H9 (cell line): Measurements from ENCODE around the gene FJX1. TPM values are rescaled to one million over a fixed set of nuclear protein-coding genes. Genes with fewer than 3 reads are reported as not detected.

Source experiments
- DNase-seq: peaks from one replicate; pipeline ENCODE4 v3.0.0-alpha.2; 2017
- H2AFZ ChIP-seq: one replicate; pipeline ENCODE4 v1.6.1; 2013; ENCODE audit warnings: mild to moderate bottlenecking, low read length, control low read depth, moderate library complexity
- H2AK5ac ChIP-seq: 2 replicates; pipeline ENCODE4 v1.6.1; 2013; ENCODE audit warnings: low read length, control low read depth, mixed read lengths; ENCODE audit not compliant: insufficient read length
- H2BK120ac ChIP-seq: one replicate; pipeline ENCODE4 v1.6.1; 2013; ENCODE audit warnings: low read depth, mild to moderate bottlenecking, low read length, control low read depth, inconsistent platforms; ENCODE audit not compliant: poor library complexity, severe bottlenecking
- H2BK12ac ChIP-seq: 2 replicates; pipeline ENCODE4 v1.6.1; 2013; ENCODE audit warnings: low read length, control low read depth, mixed read lengths, low read depth; ENCODE audit not compliant: insufficient read length
- H2BK15ac ChIP-seq: 2 replicates; pipeline ENCODE4 v1.6.1; 2013; ENCODE audit warnings: low read depth, low read length, control low read depth
- H2BK20ac ChIP-seq: one replicate; pipeline ENCODE4 v1.6.1; 2013; ENCODE audit warnings: low read depth, mild to moderate bottlenecking, low read length, control low read depth, inconsistent platforms; ENCODE audit not compliant: poor library complexity, severe bottlenecking
- H2BK5ac ChIP-seq: 2 replicates; pipeline ENCODE4 v1.6.1; 2013; ENCODE audit warnings: low read length, control low read depth, mixed read lengths; ENCODE audit not compliant: insufficient read length
- H3K14ac ChIP-seq: 2 replicates; pipeline ENCODE4 v1.6.1; 2013; ENCODE audit warnings: low read length, control low read depth; ENCODE audit not compliant: insufficient read depth
- H3K18ac ChIP-seq: 2 replicates; pipeline ENCODE4 v1.6.1; 2013; ENCODE audit warnings: low read depth, mild to moderate bottlenecking, mixed read lengths, low read length, control low read depth; ENCODE audit not compliant: insufficient read length
- H3K23ac ChIP-seq: 2 replicates; pipeline ENCODE4 v1.6.1; 2013; ENCODE audit warnings: low read length, control low read depth, mixed read lengths, low read depth; ENCODE audit not compliant: insufficient read length
- H3K23me2 ChIP-seq: 2 replicates; pipeline ENCODE4 v1.6.1; 2013; ENCODE audit warnings: low read depth, mild to moderate bottlenecking, mixed read lengths, low read length, control low read depth; ENCODE audit not compliant: insufficient read length, poor library complexity, severe bottlenecking
- H3K27ac ChIP-seq: 2 replicates; pipeline ENCODE4 v1.5.1; 2013; ENCODE audit warnings: low read length, control low read depth, mixed read lengths, low read depth; ENCODE audit not compliant: insufficient read length
- H3K27me3 ChIP-seq: 2 replicates; pipeline ENCODE4 v1.6.1; 2013; ENCODE audit warnings: low read length, control low read depth, inconsistent platforms; ENCODE audit not compliant: insufficient read depth
- H3K4ac ChIP-seq: 2 replicates; pipeline ENCODE4 v1.6.1; 2013; ENCODE audit warnings: low read depth, mild to moderate bottlenecking, control low read depth, inconsistent platforms, low read length, moderate library complexity
- H3K4me1 ChIP-seq: 2 replicates; pipeline ENCODE4 v1.6.1; 2013; ENCODE audit warnings: low read length, control low read depth, inconsistent platforms; ENCODE audit not compliant: insufficient read depth
- H3K4me2 ChIP-seq: 2 replicates; pipeline ENCODE4 v1.6.1; 2013; ENCODE audit warnings: low read length, control low read depth, mixed read lengths; ENCODE audit not compliant: insufficient read length, insufficient read depth
- H3K56ac ChIP-seq: 2 replicates; pipeline ENCODE4 v1.6.1; 2013; ENCODE audit warnings: low read depth, mild to moderate bottlenecking, mixed read lengths, low read length, control low read depth; ENCODE audit not compliant: insufficient read length
- H3K79me1 ChIP-seq: 2 replicates; pipeline ENCODE4 v1.6.1; 2013; ENCODE audit warnings: low read depth, mild to moderate bottlenecking, moderate library complexity, low read length, control low read depth, inconsistent platforms; ENCODE audit not compliant: insufficient read depth, poor library complexity, severe bottlenecking
- H3K79me2 ChIP-seq: 2 replicates; pipeline ENCODE4 v1.6.1; 2013; ENCODE audit warnings: low read length, control low read depth, inconsistent platforms; ENCODE audit not compliant: insufficient read depth
- H3K9ac ChIP-seq: 2 replicates; pipeline ENCODE4 v1.6.1; 2013; ENCODE audit warnings: low read length, control low read depth, mixed read lengths; ENCODE audit not compliant: insufficient read length; ENCODE audit errors: extremely low read depth
- H3K9me3 ChIP-seq: one replicate; pipeline ENCODE4 v1.6.1; 2013; ENCODE audit warnings: low read depth, low read length, inconsistent platforms; ENCODE audit not compliant: control insufficient read depth
- H3T11ph ChIP-seq: one replicate; pipeline ENCODE4 v1.6.1; 2013; ENCODE audit warnings: mild to moderate bottlenecking, low read length, control low read depth, inconsistent platforms
- H4K20me1 ChIP-seq: one replicate; pipeline ENCODE4 v1.6.1; 2013; ENCODE audit not compliant: control insufficient read depth, insufficient read length, insufficient read depth
- H4K5ac ChIP-seq: 2 replicates; pipeline ENCODE4 v1.6.1; 2013; ENCODE audit warnings: low read depth, mild to moderate bottlenecking, mixed read lengths, low read length, control low read depth; ENCODE audit not compliant: insufficient read length
- H4K8ac ChIP-seq: replicated peaks from 2 replicates; pipeline ENCODE4 v1.6.1; 2013; ENCODE audit warnings: low read length, control low read depth, mixed read lengths, low read depth; ENCODE audit not compliant: insufficient read length
- H4K91ac ChIP-seq: 2 replicates; pipeline ENCODE4 v1.6.1; 2013; ENCODE audit warnings: low read depth, mild to moderate bottlenecking, moderate library complexity, mixed read lengths, low read length, control low read depth; ENCODE audit not compliant: insufficient read length
- H3K27ac Mint-ChIP-seq, 3 experiments: 2 replicates in 2 of 3; 3 replicates in 1 of 3; pipeline ENCODE4 v1.8.0; 2020 to 2021; ENCODE audit warnings: mixed read lengths in 3 of 3, mild to moderate bottlenecking in 1 of 3, moderate library complexity in 1 of 3
- H3K27me3 Mint-ChIP-seq: 2 replicates; pipeline ENCODE4 v1.8.0; 2021; ENCODE audit warnings: low read depth, mild to moderate bottlenecking, moderate library complexity, mixed read lengths
- H3K36me3 Mint-ChIP-seq, 3 experiments: 2 replicates in 2 of 3; 3 replicates in 1 of 3; pipeline ENCODE4 v1.8.0; 2020 to 2021; ENCODE audit warnings: low read depth in 3 of 3, mixed read lengths in 3 of 3; ENCODE audit not compliant: insufficient read depth in 1 of 3
- H3K4me1 Mint-ChIP-seq, 2 experiments: 2 replicates each; pipeline ENCODE4 v1.8.0; 2020; ENCODE audit warnings: mixed read lengths in 2 of 2
- H3K4me3 Mint-ChIP-seq, 2 experiments: 2 replicates in 1 of 2; 3 replicates in 1 of 2; pipeline ENCODE4 v1.8.0; 2020 to 2021; ENCODE audit warnings: mild to moderate bottlenecking in 2 of 2, mixed read lengths in 2 of 2, moderate library complexity in 1 of 2
- H3K9me3 Mint-ChIP-seq, 2 experiments: 2 replicates in 1 of 2; 3 replicates in 1 of 2; pipeline ENCODE4 v1.8.0; 2020; ENCODE audit warnings: mild to moderate bottlenecking in 2 of 2, mixed read lengths in 2 of 2, moderate library complexity in 1 of 2
- WGBS: extraction: QIAGEN DNeasy Blood & Tissue Kit; methylation state at CpG from one replicate; pipeline ENCODE4 v1.1.7; 2013; ENCODE audit warnings: missing lambda C conversion rate, low lambda C conversion rate, mixed read lengths; ENCODE audit not compliant: insufficient read length; ENCODE audit errors: extremely low coverage; 5-methylcytosine and 5-hydroxymethylcytosine counted together
- total RNA-seq: library from RNA; stranded (reverse); gene quantifications from 2 replicates; pipeline ENCODE4 v1.2.1, GENCODE V29; 2021
- TF ChIP-seq, protein P1 (sequence below): fragments of 200-600 bp; sonication (generic); conservative IDR thresholded peaks from 3 replicates; pipeline ENCODE4 v1.8.0; 2021; ENCODE audit warnings: antibody characterized with exemption, mild to moderate bottlenecking

FJX1 gene
- total RNA-seq, 1 experiment from 2014 or later: 11.5 TPM

DNA sequence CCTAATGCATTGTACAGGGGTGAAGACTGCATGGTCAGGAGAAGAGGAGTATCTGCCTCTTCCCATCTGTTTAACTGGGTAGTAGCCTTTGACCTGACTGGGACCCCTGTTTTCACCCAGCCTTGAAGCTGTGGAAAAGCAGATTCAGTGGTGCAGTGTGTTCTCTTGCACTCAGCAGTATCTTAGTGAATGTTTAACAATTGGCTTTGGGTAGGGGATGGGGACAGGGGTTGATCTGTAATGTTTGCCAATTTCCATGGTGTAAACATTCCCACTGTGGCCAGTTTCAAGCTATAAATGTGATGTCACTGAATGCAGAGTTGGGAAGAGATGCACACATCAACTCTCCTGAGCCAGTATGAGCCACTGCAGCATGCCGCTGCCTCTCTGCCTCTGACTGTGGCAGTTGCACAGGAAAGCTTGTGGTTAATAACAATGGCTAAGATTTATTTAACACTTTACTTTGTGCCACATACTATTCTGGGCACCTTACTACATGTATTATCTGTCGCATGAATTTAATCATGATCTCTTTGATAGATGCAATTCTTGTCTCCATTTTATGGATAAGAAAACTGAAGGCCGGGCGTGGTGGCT is 15.7 kb downstream of the FJX1 start:
- no peak overlapping the region for H3K14ac ChIP-seq
- peaks cover 18% of the 10 kb centered on the region for H3K27me3 Mint-ChIP-seq
- no peak overlapping the region for H2BK12ac ChIP-seq
- H2BK120ac ChIP-seq: no peak overlapping the region
- TF ChIP-seq, protein P1, sequence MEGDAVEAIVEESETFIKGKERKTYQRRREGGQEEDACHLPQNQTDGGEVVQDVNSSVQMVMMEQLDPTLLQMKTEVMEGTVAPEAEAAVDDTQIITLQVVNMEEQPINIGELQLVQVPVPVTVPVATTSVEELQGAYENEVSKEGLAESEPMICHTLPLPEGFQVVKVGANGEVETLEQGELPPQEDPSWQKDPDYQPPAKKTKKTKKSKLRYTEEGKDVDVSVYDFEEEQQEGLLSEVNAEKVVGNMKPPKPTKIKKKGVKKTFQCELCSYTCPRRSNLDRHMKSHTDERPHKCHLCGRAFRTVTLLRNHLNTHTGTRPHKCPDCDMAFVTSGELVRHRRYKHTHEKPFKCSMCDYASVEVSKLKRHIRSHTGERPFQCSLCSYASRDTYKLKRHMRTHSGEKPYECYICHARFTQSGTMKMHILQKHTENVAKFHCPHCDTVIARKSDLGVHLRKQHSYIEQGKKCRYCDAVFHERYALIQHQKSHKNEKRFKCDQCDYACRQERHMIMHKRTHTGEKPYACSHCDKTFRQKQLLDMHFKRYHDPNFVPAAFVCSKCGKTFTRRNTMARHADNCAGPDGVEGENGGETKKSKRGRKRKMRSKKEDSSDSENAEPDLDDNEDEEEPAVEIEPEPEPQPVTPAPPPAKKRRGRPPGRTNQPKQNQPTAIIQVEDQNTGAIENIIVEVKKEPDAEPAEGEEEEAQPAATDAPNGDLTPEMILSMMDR: no peak
- no peaks in the 10 kb centered on the region for H3K79me1 ChIP-seq
- H3K23me2 ChIP-seq: no peaks in the 10 kb centered on the region
- H3K4ac ChIP-seq: no peak overlapping the region
- no peak overlapping the region for H3K56ac ChIP-seq
- no peak overlapping the region for H3K9ac ChIP-seq
- no peaks in the 10 kb centered on the region for H3K79me2 ChIP-seq
- no peak overlapping the region for H4K91ac ChIP-seq
- H2BK5ac ChIP-seq: no peak overlapping the region
- no peak overlapping the region for H2BK15ac ChIP-seq
- H3K27ac Mint-ChIP-seq: no peak overlapping the region
- H3K18ac ChIP-seq: no peak overlapping the region
- no CpG with 5 or more reads among the region's 4 CpGs for WGBS
- no peak overlapping the region for H2AFZ ChIP-seq
- no peak for DNase-seq
- H3T11ph ChIP-seq: no peak overlapping the region
- no peaks in the 10 kb centered on the region; the same call in 1 of the 2 replicates for H3K4me1 ChIP-seq
- no peak overlapping the region for H3K4me2 ChIP-seq
- H2AK5ac ChIP-seq: no peak overlapping the region
- no peak overlapping the region for H3K4me3 Mint-ChIP-seq
- H3K23ac ChIP-seq: no peak overlapping the region
- no peaks in the 10 kb centered on the region for H4K20me1 ChIP-seq
- no peak overlapping the region for H2BK20ac ChIP-seq
- no peak overlapping the region for H4K5ac ChIP-seq
- no peaks in the 10 kb centered on the region for H3K36me3 Mint-ChIP-seq
- no peaks in the 10 kb centered on the region for H3K4me1 Mint-ChIP-seq
- no peak overlapping the region for H3K27ac ChIP-seq
- no peaks in the 10 kb centered on the region for H3K9me3 Mint-ChIP-seq
- no peaks in the 10 kb centered on the region for H3K27me3 ChIP-seq
- H4K8ac ChIP-seq: no peak overlapping the region
- H3K9me3 ChIP-seq: no peaks in the 10 kb centered on the region
